Measurements from ENCODE around the gene KCNMB1. TPM values are rescaled to one million over a fixed set of nuclear protein-coding genes. Genes with fewer than 3 reads are reported as not detected.

The KCNMB1 gene
- total RNA-seq, 1 experiment from 2014 or later: 0.14 TPM

- in situ Hi-C loops (cut with HindIII; ENCODE audit: low pct_unique_long_range_greater_than_20kb, low sequenced_read_pairs): no loop called here
- DNase-seq (ENCODE audit: low read depth): no peak
Observed at GRCh38 chr5:170419643-170420042, 30.5 kb upstream of the KCNMB1 start.

GRCh38 chr5:170418736-170419135, 29.6 kb upstream of the KCNMB1 start:
- DNase-seq (ENCODE audit: low read depth): no peak
- in situ Hi-C loops (cut with HindIII; ENCODE audit: low pct_unique_long_range_greater_than_20kb, low sequenced_read_pairs): no loop called here

GRCh38 chr5:170416526-170416925, 27.4 kb upstream of the KCNMB1 start:
- in situ Hi-C loops (cut with HindIII; ENCODE audit: low pct_unique_long_range_greater_than_20kb, low sequenced_read_pairs): no loop called here
- DNase-seq (ENCODE audit: low read depth): no peak

GRCh38 chr5:170414786-170415185, 25.6 kb upstream of the KCNMB1 start:
- in situ Hi-C loops (cut with HindIII; ENCODE audit: low pct_unique_long_range_greater_than_20kb, low sequenced_read_pairs): no loop called here
- DNase-seq (ENCODE audit: low read depth): no peak

DNA sequence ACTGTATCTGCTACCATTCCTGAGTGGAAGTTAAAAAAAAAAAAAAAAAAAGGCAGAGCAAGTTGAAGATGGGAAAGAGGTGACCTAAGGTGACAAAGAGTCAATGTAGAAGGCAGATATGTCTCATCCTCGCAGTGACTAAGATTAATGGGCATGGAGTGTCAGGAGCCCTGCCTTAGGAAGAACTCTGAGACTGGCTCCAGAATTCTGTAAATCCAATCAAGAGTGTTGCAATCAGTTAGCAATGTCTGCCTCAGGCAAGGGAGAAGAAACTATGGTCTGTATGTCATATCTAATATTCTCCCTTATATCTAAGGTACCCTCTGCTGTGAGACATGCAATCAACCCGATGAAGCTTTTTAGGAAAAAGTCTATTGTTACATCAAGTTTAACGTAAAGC, 24.7 kb upstream of the KCNMB1 start:
- no peak for DNase-seq (ENCODE audit: low read depth)
- in situ Hi-C loops (cut with HindIII; ENCODE audit: low pct_unique_long_range_greater_than_20kb, low sequenced_read_pairs): no loop called here

GRCh38 chr5:170411100-170411499, 21.9 kb upstream of the KCNMB1 start:
- in situ Hi-C loops (cut with HindIII; ENCODE audit: low pct_unique_long_range_greater_than_20kb, low sequenced_read_pairs): no loop called here
- no peak for DNase-seq (ENCODE audit: low read depth)

DNA sequence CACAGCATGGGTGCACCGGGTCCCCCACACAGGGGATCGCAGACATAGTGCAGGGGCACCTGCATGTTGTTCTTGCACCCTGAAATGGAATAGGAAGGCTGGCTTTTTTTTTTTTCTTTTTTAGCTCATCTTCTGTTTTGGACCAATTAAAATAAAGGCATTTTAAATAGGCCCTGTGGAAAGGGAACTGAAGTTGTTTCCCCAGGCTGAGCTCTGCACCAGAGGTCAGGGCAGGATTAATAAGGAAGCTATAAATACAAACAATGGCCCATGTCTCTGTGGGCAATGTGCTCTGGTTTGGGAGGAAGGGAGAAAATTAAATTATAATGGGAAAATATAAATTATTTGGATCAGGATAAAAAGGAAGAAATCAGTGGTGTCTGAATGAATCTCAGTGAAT, 21.2 kb upstream of the KCNMB1 start:
- in situ Hi-C loops (cut with HindIII; ENCODE audit: low pct_unique_long_range_greater_than_20kb, low sequenced_read_pairs): no loop called here

DNA sequence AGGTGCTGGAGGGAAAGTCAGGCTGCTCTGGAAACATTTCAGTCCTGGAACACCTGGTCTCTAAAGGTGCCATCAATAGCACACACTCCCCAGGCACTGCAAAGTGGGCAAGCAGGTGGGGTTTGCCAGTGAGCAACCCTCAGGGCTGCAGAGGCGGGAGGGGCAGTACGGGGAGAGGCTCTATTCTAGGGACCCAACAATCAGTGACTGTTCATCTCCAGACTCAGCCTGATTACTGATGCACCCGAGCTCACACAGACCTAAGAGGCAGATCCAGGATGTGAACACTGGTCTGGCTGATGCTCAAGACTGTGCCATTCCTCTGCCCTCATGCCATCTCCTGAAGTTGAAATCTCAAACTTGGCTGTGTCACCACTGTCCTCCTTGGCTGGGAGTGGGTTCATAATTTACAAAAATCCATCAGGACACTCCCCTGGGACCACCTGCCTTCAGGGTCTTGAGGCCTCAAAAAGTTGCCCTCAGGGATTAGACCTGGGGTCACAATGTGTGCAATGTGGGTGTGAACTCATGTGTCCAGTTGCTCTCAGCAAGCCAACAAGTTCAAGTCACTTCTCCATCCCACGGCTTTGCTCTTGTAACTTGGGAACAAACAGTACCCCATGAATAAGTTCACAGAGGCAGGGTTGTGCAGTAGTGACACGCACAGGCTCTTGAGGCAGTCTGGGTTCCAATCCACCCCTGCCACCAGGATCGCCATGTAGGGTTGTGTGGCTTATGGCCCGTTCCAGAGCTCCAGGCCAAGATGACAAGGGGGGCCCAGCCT, 19.9 kb upstream of the KCNMB1 start:
- in situ Hi-C loops (cut with HindIII; ENCODE audit: low pct_unique_long_range_greater_than_20kb, low sequenced_read_pairs): no loop called here
- no peak for DNase-seq (ENCODE audit: low read depth)

More for the DNA sequence above, 21.2 kb upstream of the KCNMB1 start:
- no peak for DNase-seq (ENCODE audit: low read depth)

GRCh38 chr5:170408226-170408625, 19.1 kb upstream of the KCNMB1 start:
- no peak for DNase-seq (ENCODE audit: low read depth)
- in situ Hi-C loops (cut with HindIII; ENCODE audit: low pct_unique_long_range_greater_than_20kb, low sequenced_read_pairs): no loop called here

DNA sequence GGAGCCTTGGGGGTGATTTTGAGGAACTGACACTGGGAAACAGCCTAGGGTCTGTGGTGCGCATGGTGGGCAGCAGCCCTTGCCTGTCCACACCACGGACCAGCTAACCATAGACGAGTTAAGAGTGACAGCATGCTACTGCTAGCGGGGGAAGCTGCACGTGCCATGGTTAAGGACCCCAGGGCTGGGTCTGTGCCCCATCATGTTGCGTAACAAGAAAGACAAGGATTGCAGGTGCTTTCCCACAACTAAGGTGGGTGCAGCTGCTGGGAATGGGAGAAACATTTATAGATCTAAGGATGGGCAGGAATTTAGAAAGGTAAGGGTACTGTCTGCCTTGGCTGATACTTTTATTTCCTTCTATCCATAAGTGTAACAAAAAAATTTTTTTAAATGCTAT, 17.9 kb upstream of the KCNMB1 start:
- in situ Hi-C loops (cut with HindIII; ENCODE audit: low pct_unique_long_range_greater_than_20kb, low sequenced_read_pairs): no loop called here
- no peak for DNase-seq (ENCODE audit: low read depth)

- DNase-seq (ENCODE audit: low read depth): no peak
- in situ Hi-C loops (cut with HindIII; ENCODE audit: low pct_unique_long_range_greater_than_20kb, low sequenced_read_pairs): no loop called here
Observed at GRCh38 chr5:170405817-170406216, 16.6 kb upstream of the KCNMB1 start.

GRCh38 chr5:170404398-170404797, 15.2 kb upstream of the KCNMB1 start:
- in situ Hi-C loops (cut with HindIII; ENCODE audit: low pct_unique_long_range_greater_than_20kb, low sequenced_read_pairs): no loop called here
- DNase-seq (ENCODE audit: low read depth): no peak

DNA sequence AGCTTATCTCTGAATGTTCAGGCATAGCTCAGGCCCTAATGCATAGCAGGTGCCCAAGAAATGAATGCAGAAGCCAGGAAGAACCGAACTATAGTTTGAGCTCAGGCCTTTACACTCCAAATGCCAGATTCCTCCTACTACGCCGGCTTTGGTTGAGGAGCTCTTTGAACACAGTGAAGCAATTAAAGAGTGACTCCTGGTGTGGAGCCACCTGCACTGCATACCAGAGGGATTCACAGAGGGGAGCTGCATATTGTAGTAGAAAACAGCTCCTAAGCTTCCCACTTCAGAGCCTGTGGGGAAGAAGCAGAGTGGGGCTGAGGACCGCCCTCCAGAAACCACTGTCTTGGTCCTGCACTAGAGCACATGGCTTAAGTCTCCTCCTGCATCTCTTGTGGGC, 14.5 kb upstream of the KCNMB1 start:
- DNase-seq (ENCODE audit: low read depth): no peak
- in situ Hi-C loops (cut with HindIII; ENCODE audit: low pct_unique_long_range_greater_than_20kb, low sequenced_read_pairs): no loop called here

- in situ Hi-C loops (cut with HindIII; ENCODE audit: low pct_unique_long_range_greater_than_20kb, low sequenced_read_pairs): no loop called here
- DNase-seq (ENCODE audit: low read depth): no peak
Observed at GRCh38 chr5:170402508-170402907, 13.3 kb upstream of the KCNMB1 start.

DNA sequence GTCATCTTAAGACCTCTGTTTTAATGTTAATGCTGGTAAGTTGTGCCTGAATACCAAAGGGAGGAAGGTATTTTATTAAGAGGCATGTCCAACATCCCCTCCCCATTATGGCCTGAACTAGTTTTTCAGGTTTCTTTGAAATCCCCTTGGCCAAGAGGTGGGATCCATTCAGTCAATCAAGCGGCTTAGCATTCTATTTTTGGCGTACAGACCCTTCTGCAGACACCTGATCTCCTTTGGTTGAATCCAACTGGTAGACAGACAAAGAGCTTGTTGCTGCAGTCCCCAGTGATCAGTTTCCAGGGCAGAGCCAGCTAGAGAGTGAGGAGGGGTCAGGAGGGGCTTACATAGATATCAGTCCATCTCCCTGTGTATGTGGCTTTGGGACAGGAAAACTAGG, 7.9 kb upstream of the KCNMB1 start:
- in situ Hi-C loops (cut with HindIII; ENCODE audit: low pct_unique_long_range_greater_than_20kb, low sequenced_read_pairs): no loop called here
- no peak for DNase-seq (ENCODE audit: low read depth)

DNA sequence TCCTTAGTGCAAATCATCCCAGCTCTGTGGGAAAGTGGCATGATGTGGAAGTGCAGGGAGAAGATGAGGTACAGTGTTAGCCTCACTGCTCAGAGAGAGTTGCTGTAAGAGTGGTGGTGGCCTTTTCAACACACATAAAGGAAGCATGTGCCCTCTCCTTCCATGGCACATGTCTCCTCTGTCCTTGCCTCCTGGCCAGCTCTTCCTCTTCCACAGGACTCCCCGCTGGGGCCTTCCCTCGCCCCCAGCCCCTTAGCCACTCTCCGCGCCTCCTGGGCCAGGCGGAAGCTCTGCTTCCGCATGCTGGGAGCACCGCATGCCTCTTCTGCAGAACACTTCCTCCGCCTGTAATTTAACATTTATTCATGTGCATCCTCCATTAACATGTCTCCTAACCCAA, 4.8 kb upstream of the KCNMB1 start:
- in situ Hi-C loops (cut with HindIII; ENCODE audit: low pct_unique_long_range_greater_than_20kb, low sequenced_read_pairs): no loop called here
- DNase-seq (ENCODE audit: low read depth): no peak

DNA sequence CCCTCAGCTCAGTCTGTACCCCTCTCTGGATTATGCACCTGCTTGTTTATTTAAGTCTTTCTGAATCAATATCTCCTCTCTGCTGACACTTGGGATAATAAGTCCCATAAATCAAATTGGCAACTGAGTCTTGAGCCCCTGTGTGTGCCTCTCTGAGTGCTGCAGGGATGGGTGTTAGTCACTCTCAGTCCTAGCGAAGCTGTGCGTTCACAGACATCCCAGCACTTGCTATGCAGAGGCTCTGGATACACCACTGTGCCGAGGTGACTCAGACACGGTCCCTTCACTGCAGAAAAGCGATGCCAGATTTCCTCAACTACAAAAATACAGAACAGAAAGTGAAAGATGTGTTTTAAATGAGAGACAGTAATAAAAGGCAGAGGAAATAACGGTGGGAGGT, 4.1 kb upstream of the KCNMB1 start:
- in situ Hi-C loops (cut with HindIII; ENCODE audit: low pct_unique_long_range_greater_than_20kb, low sequenced_read_pairs): no loop called here
- no peak for DNase-seq (ENCODE audit: low read depth)

- in situ Hi-C loops (cut with HindIII; ENCODE audit: low pct_unique_long_range_greater_than_20kb, low sequenced_read_pairs): no loop called here
Observed at GRCh38 chr5:170390472-170390871, 1.3 kb upstream of the KCNMB1 start.

DNA sequence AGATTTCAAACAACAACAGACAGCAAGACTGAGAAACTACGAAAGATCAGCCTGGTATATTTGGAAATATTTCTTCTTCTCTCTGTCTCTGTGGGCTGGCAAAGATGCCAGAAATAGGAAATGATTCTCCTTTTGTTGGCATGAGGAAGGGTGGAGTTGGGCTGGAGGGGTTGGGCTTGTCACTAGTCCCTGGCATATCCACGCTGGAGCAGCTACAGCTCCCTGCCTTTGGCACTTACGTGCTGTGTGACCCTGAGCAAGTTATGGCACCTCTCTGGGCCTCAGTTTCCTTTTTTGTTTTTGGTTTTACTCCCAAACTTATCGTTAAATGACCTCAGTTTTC, 354 bp upstream of the KCNMB1 start:
- no peak for DNase-seq (ENCODE audit: low read depth)
- in situ Hi-C loops (cut with HindIII; ENCODE audit: low pct_unique_long_range_greater_than_20kb, low sequenced_read_pairs): no loop called here

More at GRCh38 chr5:170390472-170390871, 1.3 kb upstream of the KCNMB1 start:
- no peak for DNase-seq (ENCODE audit: low read depth)

DNA sequence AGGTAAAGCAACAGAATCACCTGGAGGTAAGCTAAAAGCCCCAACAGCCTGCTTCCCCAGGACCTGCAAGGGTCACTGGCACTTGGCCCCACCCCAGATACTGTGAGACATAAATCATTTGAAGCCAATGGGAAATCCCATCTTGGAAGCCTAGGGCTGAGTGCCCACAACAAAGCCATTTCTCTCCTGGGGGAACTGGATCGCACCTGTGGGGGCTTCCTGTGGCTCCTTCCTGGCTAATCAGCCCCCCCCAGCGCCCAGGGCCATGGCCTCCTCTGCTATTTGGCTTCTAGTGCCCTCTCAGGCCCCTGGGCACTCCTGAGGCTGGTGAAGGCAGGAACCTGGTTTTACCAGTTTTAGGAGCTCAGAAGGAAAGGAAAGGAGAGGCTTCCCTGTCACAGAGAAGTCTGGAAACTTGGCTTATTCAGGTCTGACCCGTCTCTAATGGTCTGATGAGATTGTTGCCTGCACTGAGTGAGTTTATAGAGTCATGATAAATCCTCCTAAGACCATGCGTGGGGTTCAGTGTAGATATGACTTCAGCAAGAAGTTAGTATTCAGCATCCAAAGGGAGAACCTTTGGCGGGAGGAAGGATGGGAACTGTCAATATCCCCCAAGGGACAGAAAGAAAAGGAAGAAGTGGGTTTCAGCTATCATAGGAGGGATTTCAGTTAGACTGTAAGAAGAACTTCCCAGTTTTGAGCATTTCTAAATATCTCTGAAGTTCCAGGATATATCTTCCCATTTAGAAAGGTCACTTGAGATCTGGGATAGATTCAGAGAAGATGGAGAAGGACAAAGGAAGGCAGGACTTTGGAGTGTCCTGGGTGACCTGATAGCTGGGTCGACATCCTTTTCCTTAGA, 1.2 kb downstream of the KCNMB1 start:
- in situ Hi-C loops (cut with HindIII; ENCODE audit: low pct_unique_long_range_greater_than_20kb, low sequenced_read_pairs): no loop called here

More for the DNA sequence above, 1.2 kb downstream of the KCNMB1 start:
- DNase-seq (ENCODE audit: low read depth): no peak
